Fibroblast of the aortic adventitia (primary cell): ENCODE data around the gene GLRX3. TPM values are rescaled to one million over a fixed set of nuclear protein-coding genes. Genes with fewer than 3 reads are reported as not detected.

ENCODE experiments used
- DNase-seq: peaks from one replicate; pipeline ENCODE4 v3.0.0-alpha.2; 2010; ENCODE audit warnings: low read depth
- H3K4me3 ChIP-seq: 2 replicates; pipeline ENCODE4 v1.5.1; 2011; ENCODE audit warnings: low read depth, mild to moderate bottlenecking, control low read depth, low read length, moderate library complexity
- CTCF ChIP-seq: IDR thresholded peaks from 2 replicates; pipeline ENCODE4 v1.5.1; 2011; ENCODE audit warnings: mild to moderate bottlenecking, low read length, control low read depth, inconsistent platforms; ENCODE audit not compliant: insufficient read depth
- total RNA-seq: library from RNA; depleted of rRNA; stranded (reverse); fragments of >200 nt; gene quantifications from 2 replicates; pipeline ENCODE4 v1.2.3, GENCODE V29; 2012; ENCODE audit warnings: low replicate concordance

Gene GLRX3
- total RNA-seq, 1 donor, result 124 TPM

GRCh38 chr10:130138479-130138866, 2.3 kb downstream of the GLRX3 start:
- DNase-seq, result peak; percentile 25
- peak overlapping the region; percentile 85 for H3K4me3 ChIP-seq
- no peak for TF ChIP-seq CTCF

- no peak overlapping the region for H3K4me3 ChIP-seq
- no peak for DNase-seq
- TF ChIP-seq CTCF, result no peak
These were observed 4.2 kb downstream of the GLRX3 start for GRCh38 chr10:130140425-130140824.

- H3K4me3 ChIP-seq, result no peak overlapping the region
- no peak for DNase-seq
- no peak for TF ChIP-seq CTCF
These were observed 4.8 kb downstream of the GLRX3 start for GRCh38 chr10:130141038-130141437.

GRCh38 chr10:130141460-130141859, 5.3 kb downstream of the GLRX3 start:
- no peak for TF ChIP-seq CTCF
- peak; percentile 36 for DNase-seq
- H3K4me3 ChIP-seq, result no peak overlapping the region

GRCh38 chr10:130141878-130142277, 5.7 kb downstream of the GLRX3 start:
- no peak for DNase-seq
- H3K4me3 ChIP-seq, result no peak overlapping the region
- TF ChIP-seq CTCF, result no peak

GRCh38 chr10:130146042-130146441, 9.9 kb downstream of the GLRX3 start:
- no peak overlapping the region for H3K4me3 ChIP-seq
- DNase-seq, result no peak
- no peak for TF ChIP-seq CTCF

GRCh38 chr10:130159192-130159794, 23.1 kb downstream of the GLRX3 start:
- TF ChIP-seq CTCF, result no peak
- no peak overlapping the region for H3K4me3 ChIP-seq
- no peak for DNase-seq
